HEK293 (cell line): ENCODE measurements around the gene ALDH8A1.

Experiments
- CTCF ChIA-PET: fragments of 350-600 bp; formaldehyde crosslinking; extraction: SDS; loops from one replicate; lab custom pipeline; 2021; ENCODE audit warnings: antibody characterized with exemption; lab: Yijun Ruan, JAX
- POLR2A ChIA-PET: fragments of 300-600 bp; formaldehyde crosslinking; extraction: SDS; loops from one replicate; lab custom pipeline; 2020; ENCODE audit warnings: antibody characterized with exemption, inconsistent platforms; lab: Yijun Ruan, JAX
- H3K27ac ChIP-seq: fragments of 200-500 bp; sonication (Bioruptor generic); 2 replicates; pipeline ENCODE4 v1.5.1; 2014; ENCODE audit warnings: low read depth, low read length, control low read depth, inconsistent platforms; ENCODE audit errors: extremely low read depth
- H3K36me3 ChIP-seq, 2 experiments: fragments of 200-500 bp in 1 of 2; sonication (Bioruptor generic) in 1 of 2; 1 replicate in 1 of 2; 2 replicates in 1 of 2; pipeline ENCODE4 v1.5.1; 2014 to 2017; ENCODE audit warnings: inconsistent platforms in 2 of 2, low read length in 2 of 2; ENCODE audit not compliant: control insufficient read depth in 2 of 2, insufficient read depth in 1 of 2
- H3K4me1 ChIP-seq: fragments of 200-500 bp; sonication (Bioruptor generic); 2 replicates; pipeline ENCODE4 v1.5.1; 2014; ENCODE audit warnings: mild to moderate bottlenecking, low read length, inconsistent platforms; ENCODE audit not compliant: control insufficient read depth, insufficient read depth
- H3K4me3 ChIP-seq: 2 replicates; pipeline ENCODE4 v1.5.1; 2011; ENCODE audit warnings: low read depth, mild to moderate bottlenecking, control low read depth, low read length, moderate library complexity
- H3K9me3 ChIP-seq: fragments of 200-500 bp; sonication (Bioruptor generic); 2 replicates; pipeline ENCODE4 v1.5.1; 2014; ENCODE audit warnings: low read depth, low read length, inconsistent platforms; ENCODE audit not compliant: control insufficient read depth, insufficient read depth
- RBAK ChIP-seq: fragments of 450-650 bp; formaldehyde crosslinking; IDR thresholded peaks from 2 replicates; pipeline ENCODE4 v1.5.1; 2016; ENCODE audit warnings: missing biosample characterization, missing genetic modification characterization
- SCRT1 ChIP-seq: fragments of 450-650 bp; formaldehyde crosslinking; IDR thresholded peaks from 2 replicates; pipeline ENCODE4 v1.5.1; 2016; ENCODE audit warnings: missing biosample characterization, missing genetic modification characterization, borderline replicate concordance
- TSHZ1 ChIP-seq: fragments of 450-650 bp; formaldehyde crosslinking; IDR thresholded peaks from 2 replicates; pipeline ENCODE4 v1.5.1; 2016; ENCODE audit warnings: missing biosample characterization, missing genetic modification characterization, borderline replicate concordance
- ZBTB48 ChIP-seq: fragments of 450-650 bp; formaldehyde crosslinking; IDR thresholded peaks from 2 replicates; pipeline ENCODE4 v1.5.1; 2016; ENCODE audit warnings: missing biosample characterization, missing genetic modification characterization
- ZBTB8A ChIP-seq: fragments of 450-650 bp; formaldehyde crosslinking; IDR thresholded peaks from 2 replicates; pipeline ENCODE4 v1.5.1; 2016; ENCODE audit warnings: missing biosample characterization, missing genetic modification characterization
- ZIC2 ChIP-seq: fragments of 450-650 bp; formaldehyde crosslinking; IDR thresholded peaks from 2 replicates; pipeline ENCODE4 v1.5.1; 2016; ENCODE audit warnings: missing biosample characterization, missing genetic modification characterization
- ZNF10 ChIP-seq: fragments of 450-650 bp; formaldehyde crosslinking; IDR thresholded peaks from 2 replicates; pipeline ENCODE4 v1.5.1; 2017; ENCODE audit warnings: missing biosample characterization, missing genetic modification characterization
- ZNF2 ChIP-seq: fragments of 450-650 bp; formaldehyde crosslinking; IDR thresholded peaks from 2 replicates; pipeline ENCODE4 v1.5.1; 2016; ENCODE audit warnings: missing biosample characterization, missing genetic modification characterization
- ZNF248 ChIP-seq: fragments of 450-650 bp; formaldehyde crosslinking; IDR thresholded peaks from 2 replicates; pipeline ENCODE4 v1.5.1; 2017; ENCODE audit warnings: missing biosample characterization, missing genetic modification characterization
- ZNF302 ChIP-seq: fragments of 450-650 bp; formaldehyde crosslinking; IDR thresholded peaks from 2 replicates; pipeline ENCODE4 v1.5.1; 2016; ENCODE audit warnings: missing biosample characterization, missing genetic modification characterization, low read depth
- ZNF324 ChIP-seq: fragments of 450-650 bp; formaldehyde crosslinking; IDR thresholded peaks from 2 replicates; pipeline ENCODE4 v1.5.1; 2016; ENCODE audit warnings: missing biosample characterization, missing genetic modification characterization
- ZNF529 ChIP-seq: fragments of 450-650 bp; formaldehyde crosslinking; IDR thresholded peaks from 2 replicates; pipeline ENCODE4 v1.5.1; 2017; ENCODE audit warnings: missing genetic modification characterization, missing biosample characterization; ENCODE audit not compliant: insufficient replicate concordance
- ZNF558 ChIP-seq: fragments of 450-650 bp; formaldehyde crosslinking; IDR thresholded peaks from 2 replicates; pipeline ENCODE4 v1.5.1; 2016; ENCODE audit warnings: missing biosample characterization, missing genetic modification characterization
- ZNF624 ChIP-seq: fragments of 450-650 bp; formaldehyde crosslinking; IDR thresholded peaks from 2 replicates; pipeline ENCODE4 v1.5.1; 2017; ENCODE audit warnings: missing biosample characterization, missing genetic modification characterization
- ZNF707 ChIP-seq: fragments of 450-650 bp; formaldehyde crosslinking; IDR thresholded peaks from 2 replicates; pipeline ENCODE4 v1.5.1; 2016; ENCODE audit warnings: missing biosample characterization, missing genetic modification characterization
- ZSCAN16 ChIP-seq: fragments of 450-650 bp; formaldehyde crosslinking; IDR thresholded peaks from 2 replicates; pipeline ENCODE4 v1.5.1; 2016; ENCODE audit warnings: missing biosample characterization, missing genetic modification characterization

The ALDH8A1 gene

DNA sequence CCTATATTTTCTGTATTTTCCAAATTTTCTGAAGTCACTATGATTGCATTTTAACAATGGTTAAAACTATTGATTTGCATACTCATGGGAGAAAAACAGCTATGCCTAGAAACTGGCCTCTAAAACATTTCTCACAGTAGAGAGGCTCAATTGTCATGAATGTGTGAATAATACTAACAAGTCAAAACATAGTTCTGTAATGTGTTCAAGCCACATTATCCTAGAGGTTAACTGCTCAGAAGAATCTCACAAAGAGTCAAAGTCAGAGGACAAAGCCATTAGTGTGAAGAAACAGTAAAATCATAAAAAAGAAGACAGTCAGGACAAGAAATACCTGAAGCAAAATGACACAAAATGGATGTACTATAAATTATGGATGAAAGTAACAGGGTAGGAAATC, 12.5 kb upstream of the ALDH8A1 start (continued):
- no peak for TF ChIP-seq ZNF248 (tag by site-specific recombination)
- TF ChIP-seq, all 188 proteins: peak for 0

GRCh38 chr6:134961366-134961765, 11.5 kb upstream of the ALDH8A1 start:
- no peak for TF ChIP-seq ZNF302 (tag by site-specific recombination)
- TF ChIP-seq SCRT1 (tag by site-specific recombination): no peak
- no peak for TF ChIP-seq ZNF324 (tag by site-specific recombination)
- no peak for TF ChIP-seq ZIC2 (tag by site-specific recombination)
- no peak for TF ChIP-seq ZNF707
- TF ChIP-seq TSHZ1 (tag by site-specific recombination): no peak
- no peak for TF ChIP-seq ZNF10 (tag by site-specific recombination)
- TF ChIP-seq ZNF2 (tag by site-specific recombination): no peak
- no peak for TF ChIP-seq RBAK
- TF ChIP-seq ZBTB8A (tag by site-specific recombination): no peak
- TF ChIP-seq ZNF624: no peak
- no peak for TF ChIP-seq ZBTB48 (tag by site-specific recombination)
- no peak for TF ChIP-seq ZNF529 (tag by site-specific recombination)
- TF ChIP-seq ZSCAN16 (tag by site-specific recombination): no peak
- H3K9me3 ChIP-seq: no peaks in the 10 kb centered on the region
- no peaks in the 10 kb centered on the region for H3K4me1 ChIP-seq
- CTCF ChIA-PET: interaction anchor here (0.5 to 2.1 kb wide), 3 partner anchors 21 to 274 kb away, joined by 3 to 9 read pairs (median 5); no protein-coding TSS in a partner anchor
- POLR2A ChIA-PET: no interaction called here
- peaks cover 9 to 49% of the 10 kb centered on the region in 2 experiments for H3K36me3 ChIP-seq
- no peak overlapping the region for H3K4me3 ChIP-seq
- H3K27ac ChIP-seq: no peak overlapping the region

- CTCF ChIA-PET: interaction anchor here (0.6 to 2.1 kb wide), 4 partner anchors 14 to 65 kb away, joined by 3 to 9 read pairs (median 4); no protein-coding TSS in a partner anchor
- TF ChIP-seq ZNF558 (tag by site-specific recombination) (peak; percentile 99), TSHZ1 (tag by site-specific recombination) (no peak)
- peaks cover under 1 to 35% of the 10 kb centered on the region in 2 experiments for H3K36me3 ChIP-seq
- no peak overlapping the region for H3K27ac ChIP-seq
- H3K9me3 ChIP-seq: no peaks in the 10 kb centered on the region
- H3K4me3 ChIP-seq: no peak overlapping the region
- POLR2A ChIA-PET: no interaction called here
- H3K4me1 ChIP-seq: no peaks in the 10 kb centered on the region
These were observed 9.7 kb upstream of the ALDH8A1 start for GRCh38 chr6:134959603-134960002.
